Suprapubic skin (tissue), 3 donors: Measurements from ENCODE around the gene LRRN2.

Experiments used
- CTCF ChIP-seq, 2 donors: fragments of 200-600 bp in 1 of 2; fragments of 450-650 bp in 1 of 2; sonication (generic) in 1 of 2; IDR thresholded peaks; one replicate each; pipeline ENCODE4 v1.5.1; 2016 to 2019; ENCODE audit warnings: antibody characterized with exemption in 2 of 2, mild to moderate bottlenecking in 1 of 2, moderate library complexity in 1 of 2
- EP300 ChIP-seq: sonication (generic); formaldehyde crosslinking; IDR thresholded peaks from one replicate; pipeline ENCODE4 v1.6.1; 2017; ENCODE audit warnings: antibody characterized with exemption
- POLR2A ChIP-seq, 2 donors: fragments of 450-650 bp; IDR thresholded peaks; one replicate each; pipeline ENCODE4 v1.6.1; 2017; ENCODE audit warnings: antibody characterized with exemption in 2 of 2, mild to moderate bottlenecking in 2 of 2, moderate library complexity in 2 of 2

GRCh38 chr1:204733289-204733688 is 47.8 kb upstream of the LRRN2 start:
- TF ChIP-seq CTCF (IDR thresholded peaks at IDR 0.05) (no peak), EP300 (no peak), POLR2A (IDR thresholded peaks at IDR 0.05) (no peak)
